ENCODE results near the gene DAO.

- TF ChIP-seq, protein P1, sequence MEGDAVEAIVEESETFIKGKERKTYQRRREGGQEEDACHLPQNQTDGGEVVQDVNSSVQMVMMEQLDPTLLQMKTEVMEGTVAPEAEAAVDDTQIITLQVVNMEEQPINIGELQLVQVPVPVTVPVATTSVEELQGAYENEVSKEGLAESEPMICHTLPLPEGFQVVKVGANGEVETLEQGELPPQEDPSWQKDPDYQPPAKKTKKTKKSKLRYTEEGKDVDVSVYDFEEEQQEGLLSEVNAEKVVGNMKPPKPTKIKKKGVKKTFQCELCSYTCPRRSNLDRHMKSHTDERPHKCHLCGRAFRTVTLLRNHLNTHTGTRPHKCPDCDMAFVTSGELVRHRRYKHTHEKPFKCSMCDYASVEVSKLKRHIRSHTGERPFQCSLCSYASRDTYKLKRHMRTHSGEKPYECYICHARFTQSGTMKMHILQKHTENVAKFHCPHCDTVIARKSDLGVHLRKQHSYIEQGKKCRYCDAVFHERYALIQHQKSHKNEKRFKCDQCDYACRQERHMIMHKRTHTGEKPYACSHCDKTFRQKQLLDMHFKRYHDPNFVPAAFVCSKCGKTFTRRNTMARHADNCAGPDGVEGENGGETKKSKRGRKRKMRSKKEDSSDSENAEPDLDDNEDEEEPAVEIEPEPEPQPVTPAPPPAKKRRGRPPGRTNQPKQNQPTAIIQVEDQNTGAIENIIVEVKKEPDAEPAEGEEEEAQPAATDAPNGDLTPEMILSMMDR (conservative IDR thresholded peaks at IDR 0.05; ENCODE audit: low read depth, low read length), result no peak
- no peak for TF ChIP-seq EZH2 (IDR thresholded peaks at IDR 0.05; ENCODE audit: borderline replicate concordance, low read depth, low read length, poor library complexity, severe bottlenecking)
Observed at GRCh38 chr12:108835860-108836634, 43.8 kb upstream of the DAO start.
